ENCODE results near the gene ABI3BP. TPM values are rescaled to one million over a fixed set of nuclear protein-coding genes. Genes with fewer than 3 reads are reported as not detected.

Gene ABI3BP
- polyA plus RNA-seq, 1 of the 3 experiments (the other 2 are of a cell fraction) = 8.4 TPM

- Histone ChIP-seq H3K36me3 (replicated peaks in 1 of 2; ENCODE audit: control insufficient read depth in 1 of 2, insufficient read depth in 2 of 2, low read length in 1 of 2) (no peaks in the 10 kb centered on the region), H3K9me3 (peaks cover 6% of the 10 kb centered on the region; the same call in 1 of the 2 replicates), H3K27ac (ENCODE audit: low read depth in 2 of 2, low read length in 1 of 2) (peak overlapping the region in 1 of 2 experiments; percentile 74; a peak in 2 of 4 replicates), H3K27me3 (ENCODE audit: insufficient read depth) (no peaks in the 10 kb centered on the region), H2AFZ (ENCODE audit: low read depth) (no peak overlapping the region), H4K20me1 (ENCODE audit: insufficient read depth) (no peaks in the 10 kb centered on the region), H3F3A (replicated peaks; ENCODE audit: insufficient read depth) (peaks cover 33% of the 10 kb centered on the region), H3K4me3 (ENCODE audit: low read depth in 2 of 2, low read length in 1 of 2) (no peak overlapping the region), H3K4me2 (no peak overlapping the region), H3K4me1 (ENCODE audit: control insufficient read depth in 1 of 2, insufficient read depth in 2 of 2, low read depth in 1 of 2, low read length in 1 of 2) (peaks cover 0 to 8% of the 10 kb centered on the region in 2 experiments; a peak in 2 of 4 replicates), H3K9me2 (no peaks in the 10 kb centered on the region), H3K79me2 (ENCODE audit: insufficient read depth) (no peaks in the 10 kb centered on the region), H3K9ac (no peak overlapping the region)
- WGBS (ENCODE audit: low lambda C conversion rate) = 79% methylated on average over 2 of the region's 2 CpGs
- DNase-seq = no peak
- ChIA-PET CTCF (interaction anchor here (1.1 kb wide), 1 partner anchor 18 kb away, joined by 3 read pairs; no protein-coding TSS in a partner anchor), POLR2A (no interaction called here)
- TF ChIP-seq EZH2phosphoT487 (IDR thresholded peaks at IDR 0.05; ENCODE audit: borderline replicate concordance, low read depth) (no peak), FOSL2 (IDR thresholded peaks at IDR 0.05; ENCODE audit: borderline replicate concordance, low read depth) (no peak)
- TF ChIP-seq, protein P1, sequence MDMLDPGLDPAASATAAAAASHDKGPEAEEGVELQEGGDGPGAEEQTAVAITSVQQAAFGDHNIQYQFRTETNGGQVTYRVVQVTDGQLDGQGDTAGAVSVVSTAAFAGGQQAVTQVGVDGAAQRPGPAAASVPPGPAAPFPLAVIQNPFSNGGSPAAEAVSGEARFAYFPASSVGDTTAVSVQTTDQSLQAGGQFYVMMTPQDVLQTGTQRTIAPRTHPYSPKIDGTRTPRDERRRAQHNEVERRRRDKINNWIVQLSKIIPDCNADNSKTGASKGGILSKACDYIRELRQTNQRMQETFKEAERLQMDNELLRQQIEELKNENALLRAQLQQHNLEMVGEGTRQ (IDR thresholded peaks at IDR 0.05; ENCODE audit: borderline replicate concordance, low read depth, low read length) = no peak
Observed at GRCh38 chr3:100956276-100956675, 36.9 kb downstream of the ABI3BP start.

GRCh38 chr3:100954990-100955389 is 38.2 kb downstream of the ABI3BP start:
- Histone ChIP-seq H3K79me2 (ENCODE audit: insufficient read depth) (no peaks in the 10 kb centered on the region), H3K27ac (ENCODE audit: low read depth in 2 of 2, low read length in 1 of 2) (peak overlapping the region; percentile 36 to 74), H3K4me2 (peak overlapping the region; percentile 64), H3K36me3 (replicated peaks in 1 of 2; ENCODE audit: control insufficient read depth in 1 of 2, insufficient read depth in 2 of 2, low read length in 1 of 2) (no peaks in the 10 kb centered on the region), H3K9ac (peak overlapping the region; percentile 34; the same call in 1 of the 2 replicates), H3K27me3 (ENCODE audit: insufficient read depth) (no peaks in the 10 kb centered on the region), H3F3A (replicated peaks; ENCODE audit: insufficient read depth) (peaks cover 33% of the 10 kb centered on the region), H3K4me3 (ENCODE audit: low read depth in 2 of 2, low read length in 1 of 2) (no peak overlapping the region), H3K9me3 (peaks cover 5% of the 10 kb centered on the region; the same call in 1 of the 2 replicates), H2AFZ (ENCODE audit: low read depth) (no peak overlapping the region), H3K4me1 (ENCODE audit: control insufficient read depth in 1 of 2, insufficient read depth in 2 of 2, low read depth in 1 of 2, low read length in 1 of 2) (peaks cover 0 to 8% of the 10 kb centered on the region in 2 experiments; a peak in 2 of 4 replicates), H4K20me1 (ENCODE audit: insufficient read depth) (no peaks in the 10 kb centered on the region), H3K9me2 (no peaks in the 10 kb centered on the region)
- POLR2A ChIA-PET = no interaction called here
- CTCF ChIA-PET = no interaction called here
- DNase-seq = no peak
- 5% methylated on average over 4 of the region's 4 CpGs for WGBS (ENCODE audit: low lambda C conversion rate)
- TF ChIP-seq SIN3A (IDR thresholded peaks at IDR 0.05; ENCODE audit: borderline replicate concordance, low read depth, low read length) (0 out of 2 replicates have a peak, but pooled peaks have one; percentile 57), NFIC (IDR thresholded peaks at IDR 0.05; ENCODE audit: borderline replicate concordance) (peak; percentile 69), FOXM1 (IDR thresholded peaks at IDR 0.05; ENCODE audit: low read depth) (peak; percentile 15; the same call in 1 of the 2 replicates), RFX5 (IDR thresholded peaks at IDR 0.05; ENCODE audit: low read length) (no peak), EZH2phosphoT487 (IDR thresholded peaks at IDR 0.05; ENCODE audit: borderline replicate concordance, low read depth) (no peak), EP300 (IDR thresholded peaks at IDR 0.05; ENCODE audit: borderline replicate concordance in 1 of 2, low read depth in 1 of 2, low read length in 1 of 2) (peak in 1 of 2 experiments; percentile 81; a peak in 2 of 4 replicates), TEAD4 (IDR thresholded peaks at IDR 0.05; ENCODE audit: borderline replicate concordance, insufficient read depth) (peak; percentile 66), TCF12 (IDR thresholded peaks at IDR 0.05) (peak; percentile 88), MEF2A (IDR thresholded peaks at IDR 0.05; ENCODE audit: borderline replicate concordance, low read depth) (peak; percentile 45; the same call in 1 of the 2 replicates), CHD2 (IDR thresholded peaks at IDR 0.05; ENCODE audit: low read length, partially characterized antibody) (no peak), YY1 (IDR thresholded peaks at IDR 0.05; ENCODE audit: low read depth) (no peak), SMC3 (IDR thresholded peaks at IDR 0.05; ENCODE audit: low read depth, low read length) (no peak), FOSL2 (IDR thresholded peaks at IDR 0.05; ENCODE audit: borderline replicate concordance, low read depth) (peak; percentile 87), TAF1 (IDR thresholded peaks at IDR 0.05; ENCODE audit: borderline replicate concordance, low read depth, low read length) (0 out of 2 replicates have a peak, but pooled peaks have one; percentile 11), POLR2AphosphoS5 (IDR thresholded peaks at IDR 0.05; ENCODE audit: low read depth, low read length) (peak; percentile 56; the same call in 1 of the 2 replicates), GABPA (IDR thresholded peaks at IDR 0.05; ENCODE audit: low read depth) (no peak)
- TF ChIP-seq, protein P2, sequence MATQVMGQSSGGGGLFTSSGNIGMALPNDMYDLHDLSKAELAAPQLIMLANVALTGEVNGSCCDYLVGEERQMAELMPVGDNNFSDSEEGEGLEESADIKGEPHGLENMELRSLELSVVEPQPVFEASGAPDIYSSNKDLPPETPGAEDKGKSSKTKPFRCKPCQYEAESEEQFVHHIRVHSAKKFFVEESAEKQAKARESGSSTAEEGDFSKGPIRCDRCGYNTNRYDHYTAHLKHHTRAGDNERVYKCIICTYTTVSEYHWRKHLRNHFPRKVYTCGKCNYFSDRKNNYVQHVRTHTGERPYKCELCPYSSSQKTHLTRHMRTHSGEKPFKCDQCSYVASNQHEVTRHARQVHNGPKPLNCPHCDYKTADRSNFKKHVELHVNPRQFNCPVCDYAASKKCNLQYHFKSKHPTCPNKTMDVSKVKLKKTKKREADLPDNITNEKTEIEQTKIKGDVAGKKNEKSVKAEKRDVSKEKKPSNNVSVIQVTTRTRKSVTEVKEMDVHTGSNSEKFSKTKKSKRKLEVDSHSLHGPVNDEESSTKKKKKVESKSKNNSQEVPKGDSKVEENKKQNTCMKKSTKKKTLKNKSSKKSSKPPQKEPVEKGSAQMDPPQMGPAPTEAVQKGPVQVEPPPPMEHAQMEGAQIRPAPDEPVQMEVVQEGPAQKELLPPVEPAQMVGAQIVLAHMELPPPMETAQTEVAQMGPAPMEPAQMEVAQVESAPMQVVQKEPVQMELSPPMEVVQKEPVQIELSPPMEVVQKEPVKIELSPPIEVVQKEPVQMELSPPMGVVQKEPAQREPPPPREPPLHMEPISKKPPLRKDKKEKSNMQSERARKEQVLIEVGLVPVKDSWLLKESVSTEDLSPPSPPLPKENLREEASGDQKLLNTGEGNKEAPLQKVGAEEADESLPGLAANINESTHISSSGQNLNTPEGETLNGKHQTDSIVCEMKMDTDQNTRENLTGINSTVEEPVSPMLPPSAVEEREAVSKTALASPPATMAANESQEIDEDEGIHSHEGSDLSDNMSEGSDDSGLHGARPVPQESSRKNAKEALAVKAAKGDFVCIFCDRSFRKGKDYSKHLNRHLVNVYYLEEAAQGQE (IDR thresholded peaks at IDR 0.05; ENCODE audit: low read depth, low read length) = no peak
- TF ChIP-seq, protein P1 (IDR thresholded peaks at IDR 0.05; ENCODE audit: borderline replicate concordance, low read depth, low read length) = no peak
- TF ChIP-seq, protein P3, sequence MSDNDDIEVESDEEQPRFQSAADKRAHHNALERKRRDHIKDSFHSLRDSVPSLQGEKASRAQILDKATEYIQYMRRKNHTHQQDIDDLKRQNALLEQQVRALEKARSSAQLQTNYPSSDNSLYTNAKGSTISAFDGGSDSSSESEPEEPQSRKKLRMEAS (IDR thresholded peaks at IDR 0.05; ENCODE audit: low read depth) = peak; percentile 77; the same call in 1 of the 2 replicates
- TF ChIP-seq, protein P4, sequence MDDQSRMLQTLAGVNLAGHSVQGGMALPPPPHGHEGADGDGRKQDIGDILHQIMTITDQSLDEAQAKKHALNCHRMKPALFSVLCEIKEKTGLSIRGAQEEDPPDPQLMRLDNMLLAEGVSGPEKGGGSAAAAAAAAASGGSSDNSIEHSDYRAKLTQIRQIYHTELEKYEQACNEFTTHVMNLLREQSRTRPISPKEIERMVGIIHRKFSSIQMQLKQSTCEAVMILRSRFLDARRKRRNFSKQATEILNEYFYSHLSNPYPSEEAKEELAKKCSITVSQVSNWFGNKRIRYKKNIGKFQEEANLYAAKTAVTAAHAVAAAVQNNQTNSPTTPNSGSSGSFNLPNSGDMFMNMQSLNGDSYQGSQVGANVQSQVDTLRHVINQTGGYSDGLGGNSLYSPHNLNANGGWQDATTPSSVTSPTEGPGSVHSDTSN (IDR thresholded peaks at IDR 0.05) = peak; percentile 92
